GM10248 (cell line): ENCODE data around the gene SLC38A1.

ENCODE experiments used
- CTCF ChIA-PET: fragments of 300-600 bp; sonication (Branson Sonifier 250); formaldehyde crosslinking; extraction: SDS; loops from one replicate; lab custom pipeline; 2021; ENCODE audit warnings: antibody characterized with exemption; lab: Yijun Ruan, JAX
- POLR2A ChIA-PET: fragments of 350-650 bp; sonication (Branson Sonifier 250); formaldehyde crosslinking; extraction: SDS; loops from one replicate; lab custom pipeline; 2020; ENCODE audit warnings: antibody characterized with exemption; lab: Yijun Ruan, JAX
- DNase-seq: peaks from one replicate; pipeline ENCODE4 v3.0.0; 2012; ENCODE audit errors: extremely low spot score
- TF ChIP-seq, protein P1 (sequence below): IDR thresholded peaks from 2 replicates; pipeline ENCODE4 v1.5.1; 2012; ENCODE audit warnings: mild to moderate bottlenecking, low read depth; ENCODE audit errors: extremely low read depth, missing control alignments, control extremely low read depth

Gene SLC38A1

DNA sequence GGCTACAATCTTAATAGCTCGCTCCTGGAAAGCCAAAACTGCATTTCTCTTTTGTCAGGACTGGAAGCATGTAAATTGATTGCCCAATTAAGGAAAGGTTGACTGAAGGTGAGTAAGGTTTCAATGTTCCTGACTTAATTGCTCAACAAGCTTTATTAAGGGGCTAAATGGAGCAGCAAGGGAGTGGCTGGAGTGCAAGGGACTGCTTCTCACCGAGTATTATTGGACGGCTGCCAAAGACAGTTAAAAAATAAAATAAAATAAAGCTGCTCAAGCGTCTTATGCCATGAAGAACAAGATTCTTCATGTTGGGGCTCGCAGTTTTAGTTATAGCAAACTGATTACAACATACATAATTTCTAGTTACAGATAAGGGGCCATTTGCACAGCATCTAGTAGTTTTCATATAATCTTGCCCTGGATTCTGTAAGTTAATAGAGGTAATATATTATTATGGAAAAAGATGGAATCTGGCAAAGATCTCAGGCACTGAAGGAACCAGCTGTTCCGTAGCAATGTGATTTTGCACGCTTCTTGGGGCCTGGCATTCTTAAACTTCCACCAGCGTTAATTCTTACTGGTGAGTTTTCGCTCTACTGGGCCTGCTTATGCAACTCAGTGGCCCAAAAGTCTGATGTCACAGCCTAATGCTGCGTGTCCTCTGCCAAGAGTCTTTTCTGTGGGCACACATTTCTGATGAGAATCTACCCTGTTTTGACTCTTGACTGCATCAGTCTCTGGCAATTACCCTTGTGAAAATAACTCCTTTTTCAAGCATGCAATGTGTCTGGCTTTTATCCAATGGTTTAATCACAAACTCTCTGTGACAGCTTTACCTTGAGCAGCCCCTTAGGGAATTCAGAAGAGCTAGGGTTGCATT is 108.5 kb downstream of the SLC38A1 start:
- POLR2A ChIA-PET, result no interaction called here
- TF ChIP-seq, protein P1, sequence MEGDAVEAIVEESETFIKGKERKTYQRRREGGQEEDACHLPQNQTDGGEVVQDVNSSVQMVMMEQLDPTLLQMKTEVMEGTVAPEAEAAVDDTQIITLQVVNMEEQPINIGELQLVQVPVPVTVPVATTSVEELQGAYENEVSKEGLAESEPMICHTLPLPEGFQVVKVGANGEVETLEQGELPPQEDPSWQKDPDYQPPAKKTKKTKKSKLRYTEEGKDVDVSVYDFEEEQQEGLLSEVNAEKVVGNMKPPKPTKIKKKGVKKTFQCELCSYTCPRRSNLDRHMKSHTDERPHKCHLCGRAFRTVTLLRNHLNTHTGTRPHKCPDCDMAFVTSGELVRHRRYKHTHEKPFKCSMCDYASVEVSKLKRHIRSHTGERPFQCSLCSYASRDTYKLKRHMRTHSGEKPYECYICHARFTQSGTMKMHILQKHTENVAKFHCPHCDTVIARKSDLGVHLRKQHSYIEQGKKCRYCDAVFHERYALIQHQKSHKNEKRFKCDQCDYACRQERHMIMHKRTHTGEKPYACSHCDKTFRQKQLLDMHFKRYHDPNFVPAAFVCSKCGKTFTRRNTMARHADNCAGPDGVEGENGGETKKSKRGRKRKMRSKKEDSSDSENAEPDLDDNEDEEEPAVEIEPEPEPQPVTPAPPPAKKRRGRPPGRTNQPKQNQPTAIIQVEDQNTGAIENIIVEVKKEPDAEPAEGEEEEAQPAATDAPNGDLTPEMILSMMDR, result no peak
- no peak for DNase-seq
- CTCF ChIA-PET, result interaction anchor here (1.2 to 1.9 kb wide), 6 partner anchors 8 to 61 kb away, joined by 3 to 7 read pairs (median 4); no protein-coding TSS in a partner anchor

DNA sequence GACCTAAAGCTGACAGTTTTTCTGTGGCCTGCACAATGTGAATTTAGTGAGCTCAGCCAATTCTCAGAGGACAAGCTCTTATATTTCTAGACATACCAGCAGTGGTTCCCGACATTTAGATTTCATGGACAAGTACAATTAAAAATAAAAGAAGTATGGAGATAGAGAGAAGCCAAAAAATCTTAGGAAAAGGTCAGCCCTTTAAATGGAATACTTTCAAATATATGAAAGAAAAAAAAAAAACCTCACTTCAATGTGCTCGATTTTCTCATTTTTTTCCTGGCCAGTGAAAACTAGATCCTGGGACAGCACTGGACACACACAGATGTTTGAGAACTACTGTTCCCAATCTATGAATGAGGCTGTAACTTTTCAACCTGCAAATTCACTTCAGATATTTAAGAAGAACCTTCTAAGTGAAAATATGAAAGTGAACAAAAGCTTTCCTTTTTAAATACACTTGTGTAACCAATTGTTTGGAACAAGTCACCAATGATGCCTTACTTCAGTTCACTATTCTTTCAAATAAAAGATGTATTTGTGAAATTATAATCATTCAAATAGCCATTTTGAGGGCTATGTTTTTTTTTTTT is 109.4 kb downstream of the SLC38A1 start:
- CTCF ChIA-PET, result interaction anchor here (0.9 to 1.9 kb wide), 5 partner anchors 10 to 87 kb away, joined by 3 to 6 read pairs (median 3); no protein-coding TSS in a partner anchor
- TF ChIP-seq, protein P1, result no peak
- no peak for DNase-seq
- POLR2A ChIA-PET, result no interaction called here

DNA sequence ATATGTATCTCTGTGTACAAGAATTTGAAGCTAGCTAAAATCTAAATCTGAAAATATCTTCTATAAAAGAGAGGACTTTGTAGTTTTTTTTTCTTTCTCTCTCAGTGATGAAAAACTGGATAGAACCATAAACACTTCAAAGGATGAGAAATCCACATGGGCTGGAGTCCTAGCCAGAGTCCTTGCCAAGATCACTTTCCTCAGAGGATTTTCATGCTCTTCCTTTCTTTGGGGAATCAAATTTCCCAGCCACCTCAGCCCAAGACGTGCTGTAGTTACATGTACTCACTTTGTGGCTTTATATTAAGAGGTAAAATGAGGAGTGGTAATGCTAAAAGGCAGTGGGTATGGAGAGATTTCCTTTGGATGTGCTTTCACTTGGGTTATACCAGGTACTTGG is 110.3 kb downstream of the SLC38A1 start:
- CTCF ChIA-PET, result interaction anchor here (0.9 to 1.9 kb wide), 5 partner anchors 11 to 86 kb away, joined by 3 to 6 read pairs (median 3); no protein-coding TSS in a partner anchor

DNA sequence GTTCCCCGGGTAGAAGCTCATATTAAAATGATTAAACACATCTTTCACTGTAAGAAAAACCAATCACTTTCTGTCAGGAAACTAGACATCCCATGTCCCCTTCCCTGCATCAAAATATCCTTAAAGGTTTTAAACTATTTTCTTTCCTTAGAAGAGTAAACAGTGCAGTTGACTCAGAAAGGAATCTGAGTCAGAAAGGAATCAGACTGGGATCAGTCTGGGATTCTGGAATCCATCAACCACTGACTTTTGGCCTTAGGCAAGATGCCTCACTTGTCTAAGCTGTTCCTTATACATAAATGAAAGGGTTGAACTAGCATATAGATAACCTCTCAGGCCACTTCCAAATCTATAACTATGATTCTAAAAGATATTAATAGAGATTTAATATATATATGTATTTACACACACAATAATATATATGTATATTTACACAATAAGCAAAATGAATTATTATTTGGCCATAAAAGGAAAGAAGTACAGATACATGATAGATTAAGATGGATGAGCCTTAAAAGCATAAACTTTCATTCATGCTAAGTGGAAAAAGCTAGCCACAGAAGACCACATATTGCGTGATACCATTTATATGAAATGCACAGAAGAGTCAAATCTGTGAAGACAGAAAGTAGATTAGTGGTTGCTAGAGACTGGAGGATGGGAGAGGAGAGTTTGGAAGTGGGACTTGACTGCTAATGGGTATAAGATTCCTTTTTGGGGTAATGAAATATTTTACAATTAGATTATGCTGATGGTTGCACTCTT is 114.4 kb downstream of the SLC38A1 start:
- ChIA-PET POLR2A (no interaction called here), CTCF (interaction anchor here (1.0 to 2.5 kb wide), 8 partner anchors 11 to 829 kb away, joined by 3 to 8 read pairs (median 4); no protein-coding TSS in a partner anchor)
- TF ChIP-seq, protein P1, result no peak
- DNase-seq, result no peak

More for the DNA sequence above, 110.3 kb downstream of the SLC38A1 start:
- DNase-seq, result no peak
- POLR2A ChIA-PET, result no interaction called here
- TF ChIP-seq, protein P1, result no peak

DNA sequence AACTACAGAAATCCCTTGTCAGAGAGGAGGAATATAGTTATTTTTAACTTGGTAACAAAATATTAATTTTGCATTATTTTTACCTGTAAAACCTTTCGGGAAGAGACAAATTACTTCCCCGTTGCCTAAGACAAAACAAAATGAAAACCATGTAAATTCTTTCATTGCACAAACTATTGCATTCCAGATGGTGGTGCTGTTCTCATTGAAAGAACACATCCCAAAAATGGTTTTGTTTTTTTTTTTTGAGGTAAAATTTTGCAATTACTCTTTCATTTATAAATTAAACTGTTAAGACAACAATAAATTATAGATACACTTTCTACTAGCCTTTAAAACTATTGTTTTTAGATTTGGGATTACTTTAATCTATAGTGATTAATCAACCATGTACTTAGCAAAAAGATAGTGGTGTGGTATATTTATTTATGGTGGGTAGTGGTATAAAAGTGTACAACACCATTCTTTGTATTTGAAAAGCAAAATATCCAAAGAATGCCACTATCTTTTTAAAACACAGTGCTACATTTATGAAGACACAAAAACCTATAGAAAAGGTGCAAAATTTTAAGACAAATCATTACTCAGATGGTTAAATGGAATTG is 115.5 kb downstream of the SLC38A1 start:
- peak; percentile 17 for DNase-seq
- TF ChIP-seq, protein P1, result peak; percentile 68
- CTCF ChIA-PET, result interaction anchor here (1.0 to 2.5 kb wide), 8 partner anchors 8 to 830 kb away, joined by 3 to 8 read pairs (median 4); no protein-coding TSS in a partner anchor
- POLR2A ChIA-PET, result no interaction called here
